Left ventricle myocardium inferior (tissue), 1 donor: ENCODE results near the gene ZNF17. TPM values are rescaled to one million over a fixed set of nuclear protein-coding genes. Genes with fewer than 3 reads are reported as not detected.
A peak's percentile ranks its signal among the peaks of the same experiment; 100 is the strongest.

Experiments
- DNase-seq: peaks from one replicate; pipeline ENCODE4 v3.0.0-alpha.2; 2020
- H3K27ac ChIP-seq: fragments of 200-600 bp; replicated peaks from 2 replicates; pipeline ENCODE4 v1.8.0; 2021
- H3K27me3 ChIP-seq: fragments of 200-600 bp; 2 replicates; pipeline ENCODE4 v1.8.0; 2021; ENCODE audit warnings: low read depth
- H3K36me3 ChIP-seq: fragments of 200-600 bp; 2 replicates; pipeline ENCODE4 v1.8.0; 2021
- H3K4me1 ChIP-seq: fragments of 200-600 bp; 2 replicates; pipeline ENCODE4 v1.8.0; 2021
- H3K4me3 ChIP-seq: fragments of 200-600 bp; 2 replicates; pipeline ENCODE4 v1.8.0; 2021; ENCODE audit warnings: mild to moderate bottlenecking, moderate library complexity
- H3K9me3 ChIP-seq: fragments of 200-600 bp; replicated peaks from 2 replicates; pipeline ENCODE4 v1.8.0; 2021
- intact Hi-C: fragments of 100-400 bp; cut with micrococcal nuclease; formaldehyde crosslinking; loops from one replicate; pipeline ENCODE4 v1.11.0; 2022
- long read RNA-seq: library from polyadenylated mRNA; unstranded; transcript quantifications from one replicate; pipeline ENCODE4 v2.0.0, GENCODE V29; 2021
- total RNA-seq: library from RNA; stranded (reverse); fragmentation: NEBNext Ultra II Directional; extraction: Animal tissue kit (Norgen Biotek cat#: 25700); gene quantifications from one replicate; pipeline ENCODE4 v1.2.1, GENCODE V29; 2021
- TF ChIP-seq, protein P1 (sequence below): fragments of 200-600 bp; IDR thresholded peaks from 2 replicates; pipeline ENCODE4 v1.8.0; 2021; ENCODE audit warnings: antibody characterized with exemption, mild to moderate bottlenecking, borderline replicate concordance
- donor health status: DM: no; HTN: yes; CAD: no; lungs with severe emphysema.

ZNF17 gene
- total RNA-seq = 8.9 TPM
- long read RNA-seq, transcript ZNF17-201 (4 exons, 2,716 nt) = major isoform, 10 of 10 reads
- long read RNA-seq, partial matches to known transcripts = 0 of 10 reads
- long read RNA-seq, other reads (novel, unspliced or antisense) = 0 of 10 reads

DNA sequence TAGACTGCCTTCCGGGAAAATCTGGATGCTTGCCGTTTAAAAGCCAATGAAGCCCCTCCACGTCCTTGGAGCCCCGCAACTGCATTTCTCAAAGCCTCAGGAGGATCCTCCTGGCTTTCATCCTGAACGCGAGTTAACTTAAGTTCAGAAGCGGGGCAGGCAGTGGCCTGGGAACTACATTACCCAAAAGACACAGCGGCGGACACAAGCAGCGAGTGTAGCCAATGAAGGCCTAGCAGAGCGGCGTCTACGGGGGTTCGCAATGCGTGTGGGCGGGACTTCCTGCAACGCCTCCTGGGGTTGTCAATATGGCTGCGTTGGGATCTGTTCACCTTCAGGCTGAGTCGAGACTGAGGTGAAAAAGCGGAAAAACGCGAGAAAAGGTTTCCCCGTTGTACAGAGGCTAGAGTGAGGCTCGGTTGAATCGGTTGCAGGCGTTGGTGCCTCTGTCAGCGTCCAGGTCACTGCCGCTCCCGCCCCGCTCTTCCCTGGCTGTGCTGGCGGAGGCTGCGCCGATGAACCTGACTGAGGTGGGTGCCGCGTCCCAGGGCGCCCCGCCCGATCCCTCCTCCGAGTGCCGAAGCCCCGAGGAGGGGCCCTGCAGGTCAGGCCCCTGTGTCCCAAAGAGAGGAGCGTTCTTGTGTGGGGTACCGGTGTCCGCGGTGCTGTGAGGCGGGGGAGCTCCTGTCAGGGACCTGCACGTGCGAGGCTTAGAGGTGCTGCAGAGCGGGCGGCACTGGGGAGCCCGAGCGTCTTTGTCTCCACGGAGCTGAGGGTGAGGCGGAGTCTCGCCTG is at the start of gene ZNF17:
TSS of gene ZNF17 (plus strand) at position 285 of the 795 bp plus-strand sequence. CDS start 2,455 bp downstream, outside the sequence.
- Histone ChIP-seq H3K4me3 (peak within 1 kb of the TSS; percentile 99), H3K4me1 (peaks cover 42% of the 10 kb centered on the region), H3K27me3 (no peaks in the 10 kb centered on the region), H3K36me3 (peaks cover 35% of the 10 kb centered on the region), H3K9me3 (peaks cover 8% of the 10 kb centered on the region), H3K27ac (peak within 1 kb of the TSS; percentile 90)
- TF ChIP-seq, protein P1, sequence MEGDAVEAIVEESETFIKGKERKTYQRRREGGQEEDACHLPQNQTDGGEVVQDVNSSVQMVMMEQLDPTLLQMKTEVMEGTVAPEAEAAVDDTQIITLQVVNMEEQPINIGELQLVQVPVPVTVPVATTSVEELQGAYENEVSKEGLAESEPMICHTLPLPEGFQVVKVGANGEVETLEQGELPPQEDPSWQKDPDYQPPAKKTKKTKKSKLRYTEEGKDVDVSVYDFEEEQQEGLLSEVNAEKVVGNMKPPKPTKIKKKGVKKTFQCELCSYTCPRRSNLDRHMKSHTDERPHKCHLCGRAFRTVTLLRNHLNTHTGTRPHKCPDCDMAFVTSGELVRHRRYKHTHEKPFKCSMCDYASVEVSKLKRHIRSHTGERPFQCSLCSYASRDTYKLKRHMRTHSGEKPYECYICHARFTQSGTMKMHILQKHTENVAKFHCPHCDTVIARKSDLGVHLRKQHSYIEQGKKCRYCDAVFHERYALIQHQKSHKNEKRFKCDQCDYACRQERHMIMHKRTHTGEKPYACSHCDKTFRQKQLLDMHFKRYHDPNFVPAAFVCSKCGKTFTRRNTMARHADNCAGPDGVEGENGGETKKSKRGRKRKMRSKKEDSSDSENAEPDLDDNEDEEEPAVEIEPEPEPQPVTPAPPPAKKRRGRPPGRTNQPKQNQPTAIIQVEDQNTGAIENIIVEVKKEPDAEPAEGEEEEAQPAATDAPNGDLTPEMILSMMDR = no peak
- intact Hi-C loops = no loop called here
- DNase-seq = peak; percentile 94

GRCh38 chr19:57362419-57362818 is 48.5 kb upstream of the ZNF17 start:
- Histone ChIP-seq H3K36me3 (peaks cover 54% of the 10 kb centered on the region), H3K4me1 (peaks cover 41% of the 10 kb centered on the region), H3K27ac (peak overlapping the region; percentile 94), H3K27me3 (no peaks in the 10 kb centered on the region), H3K9me3 (peaks cover 51% of the 10 kb centered on the region), H3K4me3 (peak overlapping the region; percentile 88)
- intact Hi-C loops = no loop called here
- TF ChIP-seq, protein P1 = no peak
- DNase-seq = no peak

DNA sequence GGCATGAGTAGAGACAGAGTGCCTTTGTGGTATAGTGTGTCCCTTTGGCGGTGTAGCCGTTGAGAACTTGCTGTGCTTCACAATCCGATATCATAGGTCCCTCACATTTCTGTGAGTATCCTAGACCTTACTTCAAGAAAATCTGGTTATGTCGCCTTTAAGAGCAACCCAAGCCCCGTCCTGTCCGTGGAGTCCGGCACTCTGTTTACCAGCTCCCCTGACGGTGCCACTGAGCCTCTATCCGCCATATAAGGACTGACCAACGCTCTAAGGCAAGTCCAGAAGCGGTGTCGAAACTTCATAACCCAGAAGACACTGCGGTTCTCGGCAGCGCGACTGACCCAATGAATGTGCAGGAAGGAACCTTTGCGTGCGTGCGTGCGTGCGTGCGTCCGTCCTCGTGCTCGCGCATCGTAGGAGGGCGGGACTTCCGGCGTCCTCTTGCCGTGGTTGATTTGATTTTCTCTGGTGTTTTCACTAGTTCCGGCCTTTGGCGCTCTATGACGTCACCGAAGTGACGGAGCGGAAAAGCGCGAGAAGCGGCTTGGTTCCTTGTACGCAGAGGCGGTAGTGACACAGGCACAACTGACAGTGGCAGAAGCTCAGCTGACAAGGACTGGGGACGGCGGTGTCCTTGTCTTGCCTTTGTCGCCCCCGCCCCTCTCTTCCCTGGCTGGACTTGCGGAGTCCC is 47.8 kb upstream of the ZNF17 start, which contains the start of the genes TRAPPC2B and ZNF547:
TSS of gene TRAPPC2B (plus strand) at position 555 of the 691 bp plus-strand sequence. CDS start 1,283 bp downstream, outside the sequence.
TSS of gene ZNF547 (plus strand) at position 555 of the 691 bp plus-strand sequence. CDS start 5,005 bp downstream, outside the sequence.
- TF ChIP-seq, protein P1 = no peak
- Histone ChIP-seq H3K9me3 (peaks cover 44% of the 10 kb centered on the region), H3K4me1 (peaks cover 46% of the 10 kb centered on the region), H3K27ac (peak within 1 kb of the TSS; percentile 94), H3K27me3 (no peaks in the 10 kb centered on the region), H3K4me3 (peak within 1 kb of the TSS; percentile 88), H3K36me3 (peaks cover 50% of the 10 kb centered on the region)
- peak; percentile 100 for DNase-seq
- intact Hi-C loops = no loop called here

- Histone ChIP-seq H3K27me3 (no peaks in the 10 kb centered on the region), H3K4me3 (peak overlapping the region; percentile 88), H3K27ac (peak overlapping the region; percentile 94), H3K9me3 (peaks cover 38% of the 10 kb centered on the region), H3K36me3 (peaks cover 47% of the 10 kb centered on the region), H3K4me1 (peaks cover 46% of the 10 kb centered on the region)
- TF ChIP-seq, protein P1 = no peak
- no peak for DNase-seq
- intact Hi-C loops = no loop called here
These were observed 47.2 kb upstream of the ZNF17 start for GRCh38 chr19:57363688-57364181.

DNA sequence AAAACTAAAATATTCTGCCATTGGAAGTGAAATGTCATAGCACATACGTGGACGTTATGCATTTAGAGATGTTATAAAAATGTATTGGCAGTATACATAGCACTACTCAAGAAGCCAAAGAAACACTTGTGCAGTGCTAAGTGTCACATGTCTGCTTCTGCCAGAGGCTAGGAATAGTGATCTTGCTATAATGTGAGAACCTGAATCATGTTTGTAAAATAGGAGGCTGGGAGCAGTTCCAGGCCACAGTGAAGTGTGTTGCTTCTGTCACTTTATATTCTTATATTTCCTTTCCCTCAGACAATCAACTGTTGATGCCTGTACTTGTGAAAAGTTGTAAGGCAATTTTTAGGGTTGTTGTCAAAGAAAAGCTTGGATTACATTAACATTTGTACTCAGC is 44.2 kb upstream of the ZNF17 start:
- intact Hi-C loops = no loop called here
- no peak overlapping the region for H3K27ac ChIP-seq

More for the DNA sequence above, 44.2 kb upstream of the ZNF17 start:
- TF ChIP-seq, protein P1 = no peak
- Histone ChIP-seq H3K27me3 (no peaks in the 10 kb centered on the region), H3K4me3 (no peak overlapping the region), H3K36me3 (peaks cover 44% of the 10 kb centered on the region), H3K4me1 (peaks cover 38% of the 10 kb centered on the region), H3K9me3 (peaks cover 12% of the 10 kb centered on the region)
- no peak for DNase-seq
